C1 segment of cervical spinal cord (tissue), 14 donors: Measurements from ENCODE around the gene VPS26A.

ENCODE experiments used
- DNase-seq, 14 donors: peaks; one replicate each; lab custom pipeline; 2025; lab: John Stamatoyannopoulos, UW

The VPS26A gene

GRCh38 chr10:69123747-69124562 lies at the start of gene VPS26A:
Gene VPS26A (plus strand): TSS chr10:69124178. CDS start chr10:69124278, 100 bp downstream.
- DNase-seq = peak; percentile 95 to 99 (median 98)

- no peak for DNase-seq
Measured at GRCh38 chr10:69074532-69074931, 49.4 kb upstream of the VPS26A start.

- no peak for DNase-seq
Measured at GRCh38 chr10:69075431-69075830, 48.5 kb upstream of the VPS26A start.

- DNase-seq = no peak
Measured at GRCh38 chr10:69078311-69078710, 45.7 kb upstream of the VPS26A start.

- no peak for DNase-seq
Measured at GRCh38 chr10:69080226-69080625, 43.8 kb upstream of the VPS26A start.

- DNase-seq = peak in 2 of 14 donors; percentile 8 to 13
Measured at GRCh38 chr10:69086001-69086509, 37.9 kb upstream of the VPS26A start.

GRCh38 chr10:69087590-69088470 lies 36.1 kb upstream of the VPS26A start, which contains the start of gene SRGN:
Gene SRGN (plus strand): TSS chr10:69088103. CDS start chr10:69088158, 55 bp downstream.
- DNase-seq = peak in 7 of 14 donors; percentile 3 to 49 (median 25)

- no peak for DNase-seq
Measured at GRCh38 chr10:69088471-69088769, 35.6 kb upstream of the VPS26A start.

- DNase-seq = no peak
Measured at GRCh38 chr10:69088801-69089501, 35.0 kb upstream of the VPS26A start.

GRCh38 chr10:69089638-69090599 lies 34.1 kb upstream of the VPS26A start:
- no peak for DNase-seq

- no peak for DNase-seq
Measured at GRCh38 chr10:69090685-69091084, 33.3 kb upstream of the VPS26A start.

- DNase-seq = no peak
Measured at GRCh38 chr10:69091143-69091651, 32.8 kb upstream of the VPS26A start.

GRCh38 chr10:69092959-69093850 lies 30.8 kb upstream of the VPS26A start:
- DNase-seq = peak in 5 of 14 donors; percentile 2 to 23 (median 13)

GRCh38 chr10:69093933-69094332 lies 30.0 kb upstream of the VPS26A start:
- DNase-seq = no peak

- no peak for DNase-seq
Measured at GRCh38 chr10:69096045-69096444, 27.9 kb upstream of the VPS26A start.

GRCh38 chr10:69097729-69098128 lies 26.2 kb upstream of the VPS26A start:
- DNase-seq = no peak

- no peak for DNase-seq
Measured at GRCh38 chr10:69100136-69100872, 23.7 kb upstream of the VPS26A start.

GRCh38 chr10:69101451-69102095 lies 22.4 kb upstream of the VPS26A start:
- no peak for DNase-seq
